ENCODE data around the gene USH2A.

DNA sequence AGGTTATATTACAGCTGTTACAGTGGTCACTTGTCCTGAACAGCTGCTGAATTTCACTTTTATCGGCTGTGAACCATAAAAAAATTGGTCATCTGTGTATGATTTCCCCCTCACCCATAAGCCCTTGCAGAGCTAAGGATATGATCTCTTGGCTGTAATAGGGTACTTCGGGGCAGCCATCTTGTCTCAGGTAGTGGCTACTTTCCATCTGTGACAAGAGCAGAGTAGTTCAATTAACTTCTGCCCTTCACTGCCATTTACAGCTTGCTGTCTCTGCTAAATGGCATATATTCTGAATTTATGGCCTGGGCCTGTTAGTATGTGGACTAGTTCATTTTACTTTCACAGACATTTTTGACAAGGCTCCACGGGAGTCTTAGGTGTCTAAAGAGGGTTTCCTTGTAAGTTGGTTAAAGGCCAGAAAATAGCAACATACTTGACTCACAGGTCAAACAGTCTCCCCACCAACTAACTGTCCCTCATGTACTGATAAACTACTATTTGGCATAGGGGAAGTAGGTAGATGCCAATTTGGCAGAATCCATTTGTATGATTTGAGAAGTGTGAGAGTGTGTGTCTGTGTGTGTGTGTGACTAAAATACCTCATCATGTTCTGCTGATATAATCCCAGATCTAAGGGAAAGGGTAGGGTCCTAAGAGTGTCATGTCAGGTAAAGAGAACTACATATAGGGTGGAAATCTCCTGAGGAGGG lies 704.5 kb downstream of the USH2A start:
- TF ChIP-seq CTCF (IDR thresholded peaks at IDR 0.05; ENCODE audit: insufficient read depth, low read length, poor library complexity, severe bottlenecking) (no peak), EZH2phosphoT487 (conservative IDR thresholded peaks at IDR 0.05; ENCODE audit: low read length) (no peak)

Measured in SU-DHL-6 (cell line).